ENCODE data around the gene RPS27A. TPM values are rescaled to one million over a fixed set of nuclear protein-coding genes. Genes with fewer than 3 reads are reported as not detected.
"Not testable (repeated sequence)": the region's sequence is repeated elsewhere in the genome, so short reads cannot be mapped to it uniquely, and the experiment has no call there.

The RPS27A gene
- total and polyA plus RNA-seq, 3 donors from 2014 or later: 371 to 857 (median 618) TPM

DNA sequence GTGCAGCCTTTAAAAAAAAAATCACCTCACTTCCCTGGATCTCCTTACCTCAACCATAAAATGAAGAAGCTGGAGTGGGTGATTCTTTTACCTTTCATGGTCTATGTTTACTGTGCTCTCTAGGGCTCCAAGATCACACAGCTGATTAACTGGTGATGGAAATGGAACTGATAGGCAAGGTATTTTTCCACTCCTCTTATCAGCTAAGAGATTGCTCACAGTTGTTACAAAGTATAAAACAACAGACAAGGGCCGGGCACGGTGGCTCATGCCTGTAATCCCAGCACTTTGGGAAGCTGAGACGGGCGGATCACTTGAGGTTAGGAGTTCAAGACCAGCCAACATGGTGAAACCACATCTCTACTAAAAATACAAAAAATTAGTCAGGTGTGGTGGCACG is 14.5 kb downstream of the RPS27A start:
- DNase-seq: no peak
- Histone ChIP-seq H3K27ac (no peak overlapping the region), H3K27me3 (no peaks in the 10 kb centered on the region), H3K9me3 (no peaks in the 10 kb centered on the region), H3K4me3 (no peak overlapping the region), H3K4me1 (no peaks in the 10 kb centered on the region), H3K36me3 (ENCODE audit: low read depth, missing control alignments) (no peaks in the 10 kb centered on the region)
- TF ChIP-seq POLR2A (IDR thresholded peaks at IDR 0.05): no peak
- TF ChIP-seq, protein P1, sequence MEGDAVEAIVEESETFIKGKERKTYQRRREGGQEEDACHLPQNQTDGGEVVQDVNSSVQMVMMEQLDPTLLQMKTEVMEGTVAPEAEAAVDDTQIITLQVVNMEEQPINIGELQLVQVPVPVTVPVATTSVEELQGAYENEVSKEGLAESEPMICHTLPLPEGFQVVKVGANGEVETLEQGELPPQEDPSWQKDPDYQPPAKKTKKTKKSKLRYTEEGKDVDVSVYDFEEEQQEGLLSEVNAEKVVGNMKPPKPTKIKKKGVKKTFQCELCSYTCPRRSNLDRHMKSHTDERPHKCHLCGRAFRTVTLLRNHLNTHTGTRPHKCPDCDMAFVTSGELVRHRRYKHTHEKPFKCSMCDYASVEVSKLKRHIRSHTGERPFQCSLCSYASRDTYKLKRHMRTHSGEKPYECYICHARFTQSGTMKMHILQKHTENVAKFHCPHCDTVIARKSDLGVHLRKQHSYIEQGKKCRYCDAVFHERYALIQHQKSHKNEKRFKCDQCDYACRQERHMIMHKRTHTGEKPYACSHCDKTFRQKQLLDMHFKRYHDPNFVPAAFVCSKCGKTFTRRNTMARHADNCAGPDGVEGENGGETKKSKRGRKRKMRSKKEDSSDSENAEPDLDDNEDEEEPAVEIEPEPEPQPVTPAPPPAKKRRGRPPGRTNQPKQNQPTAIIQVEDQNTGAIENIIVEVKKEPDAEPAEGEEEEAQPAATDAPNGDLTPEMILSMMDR (IDR thresholded peaks at IDR 0.05): no peak
- intact Hi-C loops (cut with DNase I; ENCODE audit: low total_unique reads): no loop called here
- WGBS, 2 donors: 69 to 80% methylated on average over 5 of the region's 5 CpGs

DNA sequence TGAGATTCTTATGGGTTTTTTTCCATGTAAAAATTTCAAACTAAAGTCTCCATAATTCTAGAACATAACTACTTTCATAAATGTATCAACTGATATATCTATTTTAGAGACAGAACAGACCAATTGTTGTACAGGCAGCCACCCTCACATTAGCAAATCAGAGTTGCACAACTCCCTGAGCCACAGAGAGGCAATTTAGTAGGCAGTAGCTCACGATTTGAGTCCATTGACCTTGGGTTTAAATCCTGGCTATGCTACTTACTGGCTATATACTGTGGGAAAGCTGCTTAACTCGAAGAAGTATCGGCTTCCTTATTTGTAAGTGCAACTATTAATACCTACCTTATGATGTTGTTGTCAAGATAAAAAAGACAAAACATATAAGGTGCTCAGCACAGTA is 20.3 kb downstream of the RPS27A start:
- intact Hi-C loops (cut with DNase I; ENCODE audit: low total_unique reads): no loop called here
- Histone ChIP-seq H3K9me3 (no peaks in the 10 kb centered on the region), H3K36me3 (ENCODE audit: low read depth, missing control alignments) (no peaks in the 10 kb centered on the region), H3K27me3 (no peaks in the 10 kb centered on the region), H3K27ac (no peak overlapping the region), H3K4me3 (no peak overlapping the region), H3K4me1 (no peaks in the 10 kb centered on the region)
- 80 to 83% methylated on average over 3 of the region's 3 CpGs for WGBS, 2 donors
- no peak for TF ChIP-seq POLR2A (IDR thresholded peaks at IDR 0.05)
- TF ChIP-seq, protein P1 (IDR thresholded peaks at IDR 0.05): no peak
- DNase-seq: no peak

DNA sequence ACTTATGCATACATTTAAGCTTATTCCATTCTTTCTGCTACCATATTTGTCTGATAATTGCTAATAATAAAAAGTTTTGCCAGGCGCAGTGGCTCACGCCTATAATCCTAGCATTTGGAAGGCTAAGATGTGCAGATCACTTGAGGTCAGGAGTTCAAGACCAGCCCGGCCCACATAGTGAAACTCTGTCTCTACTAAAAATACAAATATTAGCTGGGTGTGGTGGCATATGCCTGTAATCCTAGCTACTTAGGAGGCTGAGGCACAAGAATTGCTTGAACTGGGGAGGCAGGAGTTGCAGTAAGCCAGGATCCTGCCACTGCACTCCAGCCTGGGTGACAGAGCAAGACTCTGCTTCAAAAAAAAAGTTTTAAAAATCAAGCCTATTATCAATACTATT is 27.1 kb downstream of the RPS27A start:
- DNase-seq; H3K9me3 ChIP-seq; H3K27me3 ChIP-seq; H3K27ac ChIP-seq; intact Hi-C loops (cut with DNase I; ENCODE audit: low total_unique reads); H3K4me3 ChIP-seq; H3K4me1 ChIP-seq; H3K36me3 ChIP-seq (ENCODE audit: low read depth, missing control alignments): not testable (repeated sequence)
- 88 to 89% methylated on average over 3 of the region's 3 CpGs for WGBS, 2 donors

DNA sequence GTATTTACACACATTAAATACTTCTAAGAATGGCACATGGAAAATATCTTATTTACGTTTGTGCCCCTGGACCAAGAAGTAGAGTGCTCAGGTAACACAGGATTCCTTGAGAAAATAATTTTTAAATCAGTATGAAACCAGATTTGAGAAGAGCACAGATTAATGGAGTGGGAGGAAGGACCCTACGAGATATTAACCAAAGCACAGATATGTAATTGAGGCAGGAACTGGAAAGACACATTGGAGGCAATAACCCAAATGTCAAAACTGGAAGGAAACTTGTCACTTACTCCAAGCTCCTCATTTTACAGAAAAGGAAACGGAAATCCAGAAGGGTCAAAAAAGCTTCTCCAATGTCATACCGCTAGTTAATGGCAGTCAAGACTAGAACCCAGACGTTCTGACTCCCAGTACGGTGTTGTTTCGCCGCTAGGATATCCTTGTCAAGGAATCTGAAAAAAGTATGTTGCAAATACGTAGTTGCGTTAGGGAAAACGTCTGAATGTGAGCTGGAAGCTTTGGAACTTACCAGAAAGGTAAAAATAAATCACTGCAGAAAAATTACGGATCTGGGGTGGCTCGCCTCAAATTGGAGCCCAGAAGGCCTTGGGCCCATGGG is 35.9 kb downstream of the RPS27A start:
- intact Hi-C loops (cut with DNase I; ENCODE audit: low total_unique reads): no loop called here
- no peaks in the 10 kb centered on the region for H3K4me1 ChIP-seq
- 8 to 10% methylated on average over 13 of the region's 13 CpGs for WGBS, 2 donors
- DNase-seq: no peak
- no peaks in the 10 kb centered on the region for H3K27me3 ChIP-seq
- H3K4me3 ChIP-seq: peak overlapping the region; percentile 62 to 88
- TF ChIP-seq, protein P1 (IDR thresholded peaks at IDR 0.05): no peak
- TF ChIP-seq POLR2A (IDR thresholded peaks at IDR 0.05): no peak
- no peaks in the 10 kb centered on the region for H3K9me3 ChIP-seq
- peak overlapping the region; percentile 68 to 78 for H3K27ac ChIP-seq
- H3K36me3 ChIP-seq (ENCODE audit: low read depth, missing control alignments): no peaks in the 10 kb centered on the region

DNA sequence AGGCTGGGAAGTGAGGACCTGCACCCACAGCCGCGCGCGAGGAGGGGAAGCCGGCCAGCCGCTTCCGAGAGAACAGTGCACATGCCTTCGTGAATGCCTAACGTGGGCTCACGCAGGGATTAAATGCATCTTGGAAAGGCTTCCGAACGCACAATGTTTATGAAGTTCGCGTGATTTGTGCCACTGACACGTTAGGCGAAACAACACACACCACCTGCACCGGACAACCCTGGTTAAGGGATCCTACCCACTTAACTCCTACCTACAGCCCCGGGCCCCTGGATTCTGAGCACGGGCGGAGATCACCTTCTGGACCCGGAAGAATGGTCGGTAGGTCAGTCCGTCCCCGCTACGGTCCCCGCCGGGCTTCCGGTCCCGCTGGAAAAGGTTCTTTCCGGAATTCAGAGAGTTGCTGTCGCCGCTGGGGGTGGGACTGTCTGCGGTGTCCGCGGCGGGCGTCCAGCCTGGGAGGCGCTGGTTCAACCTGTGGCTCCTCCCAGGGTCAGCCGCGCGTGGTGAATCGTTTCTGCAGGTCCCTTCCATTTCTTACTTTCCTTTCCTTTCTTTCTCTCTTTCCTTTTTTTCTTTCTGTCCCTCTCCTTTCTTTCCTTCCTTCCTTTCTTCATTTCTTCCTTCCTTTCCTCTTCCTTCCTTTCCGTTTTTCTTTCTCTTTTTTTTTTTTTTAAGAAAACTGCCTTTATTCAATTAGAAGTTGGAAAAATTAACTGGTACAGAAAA is 36.6 kb downstream of the RPS27A start, which contains the start of gene MTIF2:
Gene MTIF2 (minus strand): TSS at position 325 of the 738 bp plus-strand sequence. CDS start 5,373 bp downstream, outside the sequence.
- TF ChIP-seq, protein P1 (IDR thresholded peaks at IDR 0.05): peak in 1 of 3 experiments; percentile 11
- no peak for TF ChIP-seq POLR2A (IDR thresholded peaks at IDR 0.05)
- Histone ChIP-seq H3K9me3 (no peaks in the 10 kb centered on the region), H3K4me3 (peak within 1 kb of the TSS; percentile 62 to 88), H3K27ac (peak within 1 kb of the TSS; percentile 68 to 78), H3K4me1 (no peaks in the 10 kb centered on the region), H3K27me3 (no peaks in the 10 kb centered on the region), H3K36me3 (ENCODE audit: low read depth, missing control alignments) (no peaks in the 10 kb centered on the region)
- intact Hi-C loops (cut with DNase I; ENCODE audit: low total_unique reads): no loop called here
- 0 to 1% methylated on average over 35 to 43 of the region's 43 CpGs for WGBS, 2 donors
- DNase-seq: peak; percentile 97
